Measurements from ENCODE around the gene PRKCA. TPM values are rescaled to one million over a fixed set of nuclear protein-coding genes. Genes with fewer than 3 reads are reported as not detected.
A peak's percentile ranks its signal among the peaks of the same experiment; 100 is the strongest.

The PRKCA gene
- total RNA-seq, 6 experiments from 2014 or later = 81.2 to 106 (median 92.9) TPM

- peaks cover 99% of the 10 kb centered on the region for H3K4me1 Mint-ChIP-seq (ENCODE audit: low read depth)
- no peak for TF ChIP-seq CTCF (IDR thresholded peaks at IDR 0.05)
These were observed 162.5 kb downstream of the PRKCA start for GRCh38 chr17:66464921-66465320.

GRCh38 chr17:66465701-66466100 lies 163.3 kb downstream of the PRKCA start:
- Mint-ChIP-seq H3K36me3 (ENCODE audit: low read depth) (peaks cover 6% of the 10 kb centered on the region), H3K27me3 (ENCODE audit: insufficient read depth) (peaks cover 3% of the 10 kb centered on the region; the same call in 1 of the 2 replicates), H3K9me3 (no peaks in the 10 kb centered on the region), H3K27ac (peak overlapping the region; percentile 96), H3K4me3 (peak overlapping the region; percentile 82), H3K4me1 (ENCODE audit: low read depth) (peaks cover 97% of the 10 kb centered on the region)
- no peak for TF ChIP-seq CTCF (IDR thresholded peaks at IDR 0.05)
- DNase-seq = no peak

More at GRCh38 chr17:66464921-66465320, 162.5 kb downstream of the PRKCA start:
- Mint-ChIP-seq H3K4me3 (peak overlapping the region; percentile 16; the same call in 1 of the 2 replicates), H3K27me3 (ENCODE audit: insufficient read depth) (peaks cover 3% of the 10 kb centered on the region; the same call in 1 of the 2 replicates), H3K9me3 (no peaks in the 10 kb centered on the region), H3K27ac (peak overlapping the region; percentile 96), H3K36me3 (ENCODE audit: low read depth) (peaks cover 6% of the 10 kb centered on the region)
- no peak for DNase-seq

GRCh38 chr17:66466106-66466820 lies 163.8 kb downstream of the PRKCA start:
- peak overlapping the region; percentile 82 for H3K4me3 Mint-ChIP-seq
- peaks cover 97% of the 10 kb centered on the region for H3K4me1 Mint-ChIP-seq (ENCODE audit: low read depth)
- no peaks in the 10 kb centered on the region for H3K9me3 Mint-ChIP-seq
- peaks cover 5% of the 10 kb centered on the region for H3K36me3 Mint-ChIP-seq (ENCODE audit: low read depth)
- peaks cover 3% of the 10 kb centered on the region; the same call in 1 of the 2 replicates for H3K27me3 Mint-ChIP-seq (ENCODE audit: insufficient read depth)
- DNase-seq = no peak
- no peak for TF ChIP-seq CTCF (IDR thresholded peaks at IDR 0.05)
- peak overlapping the region; percentile 96 for H3K27ac Mint-ChIP-seq

GRCh38 chr17:66466840-66467367 lies 164.5 kb downstream of the PRKCA start:
- H3K36me3 Mint-ChIP-seq (ENCODE audit: low read depth) = no peaks in the 10 kb centered on the region; the same call in 1 of the 2 replicates
- DNase-seq = peak; percentile 98
- H3K27ac Mint-ChIP-seq = peak overlapping the region; percentile 96
- H3K27me3 Mint-ChIP-seq (ENCODE audit: insufficient read depth) = no peaks in the 10 kb centered on the region
- TF ChIP-seq CTCF (IDR thresholded peaks at IDR 0.05) = no peak
- H3K4me1 Mint-ChIP-seq (ENCODE audit: low read depth) = peaks cover 95% of the 10 kb centered on the region
- peak overlapping the region; percentile 82 for H3K4me3 Mint-ChIP-seq
- H3K9me3 Mint-ChIP-seq = no peaks in the 10 kb centered on the region

- H3K9me3 Mint-ChIP-seq = no peaks in the 10 kb centered on the region
- peak overlapping the region; percentile 82 for H3K4me3 Mint-ChIP-seq
- peak overlapping the region; percentile 96 for H3K27ac Mint-ChIP-seq
- H3K36me3 Mint-ChIP-seq (ENCODE audit: low read depth) = peaks cover 7% of the 10 kb centered on the region
- peak; percentile 40 for DNase-seq
- H3K27me3 Mint-ChIP-seq (ENCODE audit: insufficient read depth) = no peaks in the 10 kb centered on the region
- TF ChIP-seq CTCF (IDR thresholded peaks at IDR 0.05) = no peak
- peaks cover 91% of the 10 kb centered on the region for H3K4me1 Mint-ChIP-seq (ENCODE audit: low read depth)
These were observed 165.4 kb downstream of the PRKCA start for GRCh38 chr17:66467766-66468165.

All from HFFc6 (cell line).